ENCODE data around the gene AADACL4.
A peak's percentile ranks its signal among the peaks of the same experiment; 100 is the strongest.

Gene AADACL4

GRCh38 chr1:12657060-12657884, 13.4 kb downstream of the AADACL4 start:
- TF ChIP-seq CTCF (IDR thresholded peaks at IDR 0.05): no peak

- TF ChIP-seq CTCF (IDR thresholded peaks at IDR 0.05): peak; percentile 91
These were observed 14.9 kb downstream of the AADACL4 start for GRCh38 chr1:12658531-12659453.

GRCh38 chr1:12661606-12662219, 17.8 kb downstream of the AADACL4 start:
- TF ChIP-seq CTCF (IDR thresholded peaks at IDR 0.05): no peak

- TF ChIP-seq CTCF (IDR thresholded peaks at IDR 0.05): no peak
These were observed 18.7 kb downstream of the AADACL4 start for GRCh38 chr1:12662556-12662955.

GRCh38 chr1:12665511-12665910, 21.6 kb downstream of the AADACL4 start:
- TF ChIP-seq CTCF (IDR thresholded peaks at IDR 0.05): no peak

- TF ChIP-seq CTCF (IDR thresholded peaks at IDR 0.05): no peak
These were observed 22.4 kb downstream of the AADACL4 start for GRCh38 chr1:12666141-12666735.

- no peak for TF ChIP-seq CTCF (IDR thresholded peaks at IDR 0.05)
These were observed 25.7 kb downstream of the AADACL4 start for GRCh38 chr1:12669529-12670068.
